Sigmoid colon (tissue), 3 donors: ENCODE data around the gene GAB4.

ENCODE experiments used
- CTCF ChIP-seq, 4 experiments: fragments of 450-650 bp in 3 of 4; fragments of 200-600 bp in 1 of 4; IDR thresholded peaks; one replicate each; pipeline ENCODE4 v1.5.1; 2016 to 2019; ENCODE audit warnings: antibody characterized with exemption in 4 of 4, mild to moderate bottlenecking in 3 of 4, moderate library complexity in 2 of 4
- POLR2A ChIP-seq, 2 donors: fragments of 450-650 bp; IDR thresholded peaks; one replicate each; pipeline ENCODE4 v1.6.1; 2016; ENCODE audit warnings: antibody characterized with exemption in 2 of 2, mild to moderate bottlenecking in 2 of 2, moderate library complexity in 2 of 2

- TF ChIP-seq CTCF (IDR thresholded peaks at IDR 0.05), result no peak
- no peak for TF ChIP-seq POLR2A (IDR thresholded peaks at IDR 0.05)
Measured at GRCh38 chr22:17012267-17012666, 4.2 kb upstream of the GAB4 start.
